ENCODE data around the gene TTLL3.

Gene TTLL3

DNA sequence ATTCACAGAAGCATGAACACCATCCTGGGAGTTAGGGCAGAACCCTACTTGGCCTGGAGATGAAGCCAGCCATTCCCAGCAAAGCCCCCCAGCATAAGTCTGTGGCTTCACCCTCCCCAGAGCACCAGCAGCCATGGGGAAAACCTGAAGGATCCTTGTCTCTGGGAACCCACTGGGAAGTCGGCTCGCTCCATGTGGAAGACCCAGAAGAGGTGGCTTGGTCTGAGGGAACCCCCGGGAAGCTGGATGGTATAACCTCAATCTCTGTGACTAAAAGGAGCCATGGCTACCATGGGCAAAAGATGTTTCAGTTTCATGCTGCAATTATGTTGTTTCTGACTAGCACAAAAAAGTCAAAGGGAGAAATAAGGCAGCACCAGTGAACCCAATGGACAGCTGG lies 45.5 kb downstream of the TTLL3 start:
- no peak overlapping the region for H3K4me3 ChIP-seq (ENCODE audit: low read depth, low read length)
- TF ChIP-seq, protein P1, sequence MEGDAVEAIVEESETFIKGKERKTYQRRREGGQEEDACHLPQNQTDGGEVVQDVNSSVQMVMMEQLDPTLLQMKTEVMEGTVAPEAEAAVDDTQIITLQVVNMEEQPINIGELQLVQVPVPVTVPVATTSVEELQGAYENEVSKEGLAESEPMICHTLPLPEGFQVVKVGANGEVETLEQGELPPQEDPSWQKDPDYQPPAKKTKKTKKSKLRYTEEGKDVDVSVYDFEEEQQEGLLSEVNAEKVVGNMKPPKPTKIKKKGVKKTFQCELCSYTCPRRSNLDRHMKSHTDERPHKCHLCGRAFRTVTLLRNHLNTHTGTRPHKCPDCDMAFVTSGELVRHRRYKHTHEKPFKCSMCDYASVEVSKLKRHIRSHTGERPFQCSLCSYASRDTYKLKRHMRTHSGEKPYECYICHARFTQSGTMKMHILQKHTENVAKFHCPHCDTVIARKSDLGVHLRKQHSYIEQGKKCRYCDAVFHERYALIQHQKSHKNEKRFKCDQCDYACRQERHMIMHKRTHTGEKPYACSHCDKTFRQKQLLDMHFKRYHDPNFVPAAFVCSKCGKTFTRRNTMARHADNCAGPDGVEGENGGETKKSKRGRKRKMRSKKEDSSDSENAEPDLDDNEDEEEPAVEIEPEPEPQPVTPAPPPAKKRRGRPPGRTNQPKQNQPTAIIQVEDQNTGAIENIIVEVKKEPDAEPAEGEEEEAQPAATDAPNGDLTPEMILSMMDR (IDR thresholded peaks at IDR 0.05; ENCODE audit: low read depth, low read length) = no peak

DNA sequence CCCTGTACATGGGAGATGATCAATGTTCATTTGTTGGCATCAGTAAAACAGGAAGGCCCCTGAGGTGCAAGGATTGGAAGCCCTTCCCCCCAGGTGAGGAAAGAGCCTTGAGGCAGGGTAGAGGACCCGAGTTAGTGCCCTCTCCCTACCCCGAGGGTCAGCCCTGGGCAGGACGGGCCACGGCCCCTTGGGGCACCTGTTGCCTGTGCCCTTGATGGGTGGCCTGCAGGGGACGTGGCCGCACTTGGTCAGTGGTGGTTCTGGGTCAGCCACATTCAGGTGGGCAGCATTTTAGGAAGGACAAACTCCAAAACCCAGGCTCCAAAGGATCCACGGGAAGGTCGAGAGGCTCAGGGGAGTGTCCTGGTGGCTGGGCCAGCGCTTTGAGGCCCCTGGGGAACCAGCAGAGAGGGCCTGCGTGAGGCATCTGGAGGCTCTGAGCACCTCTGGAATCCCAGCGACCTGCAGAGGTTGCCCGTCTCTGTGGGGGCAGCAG lies 49.5 kb downstream of the TTLL3 start:
- H3K4me3 ChIP-seq (ENCODE audit: low read depth, low read length) = no peak overlapping the region
- TF ChIP-seq, protein P1 (IDR thresholded peaks at IDR 0.05; ENCODE audit: low read depth, low read length) = no peak

DNA sequence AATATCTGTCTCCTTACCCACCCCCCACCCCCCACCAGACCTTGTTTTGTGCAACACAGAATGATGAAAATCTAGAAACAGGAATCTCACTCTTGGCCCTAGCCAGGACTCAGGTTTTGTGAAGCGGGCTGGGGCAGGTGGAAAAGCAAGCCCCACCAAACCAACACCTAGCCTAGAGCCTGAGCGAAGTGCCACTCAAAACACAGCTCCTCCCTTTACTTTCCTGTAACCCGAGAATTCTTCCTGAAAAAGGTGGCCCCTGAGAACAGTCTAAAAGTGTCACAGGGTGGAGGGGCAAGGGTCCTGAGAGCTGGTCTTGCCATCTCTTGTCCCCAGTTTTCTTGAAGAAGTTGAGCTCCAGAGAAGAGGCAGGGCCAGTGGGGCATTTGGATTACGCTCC lies 51.1 kb downstream of the TTLL3 start:
- no peak overlapping the region for H3K4me3 ChIP-seq (ENCODE audit: low read depth, low read length)

DNA sequence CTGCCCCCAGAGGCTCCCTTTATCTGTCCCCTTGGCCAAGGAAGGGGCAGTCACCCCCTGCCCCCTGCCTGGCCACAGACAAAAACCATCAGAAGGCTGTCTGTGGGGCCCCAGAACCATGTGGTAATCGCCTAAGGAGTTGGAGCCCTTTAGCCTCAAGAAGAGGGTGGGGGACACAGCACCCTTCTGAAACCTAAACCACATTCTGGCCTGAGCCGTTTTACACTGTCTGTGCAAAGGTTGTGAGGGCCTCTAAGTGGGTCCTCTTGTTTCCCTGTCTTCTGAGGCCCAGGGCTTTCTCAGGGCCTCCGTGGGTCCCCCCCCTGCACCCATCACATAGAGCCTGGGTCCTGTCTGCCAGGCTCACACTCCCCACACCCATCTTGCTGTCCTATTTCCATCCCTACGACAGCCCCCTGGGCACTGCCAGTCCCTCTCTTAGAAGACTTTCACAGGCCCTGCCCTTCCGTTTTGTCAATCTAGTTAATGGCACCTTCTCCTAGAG lies 51.6 kb downstream of the TTLL3 start:
- TF ChIP-seq, protein P1 (IDR thresholded peaks at IDR 0.05; ENCODE audit: low read depth, low read length) = no peak
- H3K4me3 ChIP-seq (ENCODE audit: low read depth, low read length) = no peak overlapping the region

More for the DNA sequence above, 51.1 kb downstream of the TTLL3 start:
- TF ChIP-seq, protein P1 (IDR thresholded peaks at IDR 0.05; ENCODE audit: low read depth, low read length) = no peak

DNA sequence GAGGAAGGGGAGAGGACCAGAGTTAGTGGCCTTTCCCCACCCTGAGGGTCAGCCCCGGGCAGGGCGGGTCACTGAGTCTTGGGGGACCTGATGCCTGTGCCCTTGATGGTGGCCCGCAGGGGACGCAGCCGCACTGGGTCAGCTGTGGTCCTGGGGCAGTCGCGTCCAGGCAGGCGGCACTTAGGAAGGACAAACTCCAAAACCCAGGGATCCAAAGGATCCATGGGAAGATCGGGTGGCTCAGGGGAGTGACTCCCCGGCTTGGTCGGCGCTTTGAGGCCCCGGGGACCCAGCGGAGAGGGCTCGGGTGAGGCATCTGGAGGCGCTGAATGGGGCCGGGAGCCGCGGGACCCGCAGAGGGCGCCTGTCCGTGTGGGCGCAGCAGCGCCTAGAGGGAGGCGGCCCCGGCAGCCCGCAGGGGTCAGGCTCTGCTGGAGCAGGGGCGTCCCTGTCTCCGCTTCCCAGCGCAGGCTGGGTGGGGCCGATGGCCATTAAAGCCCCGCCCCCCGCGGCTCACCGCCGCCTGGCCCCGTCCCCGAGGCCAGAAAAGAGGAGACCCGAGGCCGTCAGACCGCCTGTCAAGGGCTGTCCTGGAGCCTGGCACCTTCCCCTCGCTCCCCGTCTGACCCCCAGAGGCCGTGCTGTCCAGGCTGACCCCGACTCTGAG lies 52.5 kb downstream of the TTLL3 start:
- no peak overlapping the region for H3K4me3 ChIP-seq (ENCODE audit: low read depth, low read length)

DNA sequence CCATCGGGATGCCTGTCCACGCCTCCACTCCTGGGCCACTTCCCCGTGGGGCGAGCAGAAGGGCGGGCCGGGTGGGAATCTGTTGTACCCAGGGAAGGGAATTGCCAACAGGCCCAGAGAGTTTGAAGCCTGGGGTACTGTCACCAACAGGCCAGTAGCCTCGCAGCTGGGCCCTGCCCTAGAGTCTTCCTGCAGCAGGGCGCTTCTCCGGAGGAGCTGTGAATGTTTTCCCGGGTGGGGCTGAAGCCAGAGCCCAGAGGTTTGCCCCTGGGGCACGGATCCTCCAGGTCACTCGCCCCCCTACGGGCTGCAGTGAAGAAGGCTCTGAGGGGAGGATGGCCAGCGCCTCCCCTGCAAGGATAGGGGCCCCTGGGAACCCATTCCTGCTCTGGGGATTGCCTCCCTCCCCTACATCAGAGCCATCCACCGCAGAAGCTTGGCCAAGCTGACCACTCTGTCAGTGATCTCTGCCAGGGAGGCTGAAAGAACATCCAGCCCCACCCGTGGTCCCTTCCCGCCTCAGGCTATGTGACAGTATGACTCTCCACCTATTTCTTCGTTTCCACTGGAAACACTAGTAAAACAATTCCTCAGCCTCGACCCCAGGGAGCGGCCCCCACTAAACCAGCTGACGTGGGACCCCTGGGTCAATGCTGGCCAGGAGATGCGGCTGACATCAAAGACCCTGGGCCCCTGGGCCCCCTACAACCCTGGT lies 53.2 kb downstream of the TTLL3 start:
- no peak overlapping the region for H3K4me3 ChIP-seq (ENCODE audit: low read depth, low read length)
- TF ChIP-seq, protein P1 (IDR thresholded peaks at IDR 0.05; ENCODE audit: low read depth, low read length) = no peak

More for the DNA sequence above, 52.5 kb downstream of the TTLL3 start:
- TF ChIP-seq, protein P1 (IDR thresholded peaks at IDR 0.05; ENCODE audit: low read depth, low read length) = no peak

Measured in WI38 (cell line).